Measurements from ENCODE around the gene FOXRED1.

The FOXRED1 gene

GRCh38 chr11:126233391-126233790 is 35.6 kb upstream of the FOXRED1 start:
- H3K9me3 ChIP-seq (ENCODE audit: control insufficient read depth, low read length), result no peaks in the 10 kb centered on the region
- no peak overlapping the region for H2BK15ac ChIP-seq (ENCODE audit: low read depth, poor library complexity, severe bottlenecking)
- no peak overlapping the region for H2BK12ac ChIP-seq (ENCODE audit: low read length in 2 of 2)
- peaks cover 1% of the 10 kb centered on the region for H3K4me1 ChIP-seq (ENCODE audit: control insufficient read depth, insufficient read depth, low read depth, low read length)
- H3K9ac ChIP-seq (ENCODE audit: low read length), result no peak overlapping the region
- no peak overlapping the region for H4K91ac ChIP-seq (ENCODE audit: low read length)
- no peak overlapping the region for H2BK120ac ChIP-seq (ENCODE audit: low read depth, low read length)
- DNase-seq, result peak; percentile 16
- no peak overlapping the region for H3K4me3 ChIP-seq (ENCODE audit: insufficient read depth in 1 of 2, low read depth in 1 of 2, low read length in 2 of 2)
- H3K23ac ChIP-seq (ENCODE audit: low read length in 2 of 2), result no peak overlapping the region
- no peak overlapping the region for H3K18ac ChIP-seq (ENCODE audit: low read depth in 1 of 2, low read length in 2 of 2)
- peaks cover 0 to 29% of the 10 kb centered on the region in 2 experiments for H3K36me3 ChIP-seq (ENCODE audit: control insufficient read depth in 1 of 2, insufficient read depth in 2 of 2, low read depth in 1 of 2, low read length in 2 of 2)
- H3K27me3 ChIP-seq (ENCODE audit: control insufficient read depth in 1 of 2, insufficient read depth in 1 of 2, low read length in 2 of 2), result no peaks in the 10 kb centered on the region
- H2BK5ac ChIP-seq (ENCODE audit: low read depth, low read length, poor library complexity, severe bottlenecking), result no peak overlapping the region
- H3K4me2 ChIP-seq (ENCODE audit: low read length, poor library complexity, severe bottlenecking), result no peak overlapping the region
- no CpG with 5 or more reads among the region's 4 CpGs for WGBS
- H3K79me1 ChIP-seq (replicated peaks; ENCODE audit: low read length, poor library complexity, severe bottlenecking), result peaks cover 11% of the 10 kb centered on the region
- H3K4ac ChIP-seq (ENCODE audit: low read depth in 1 of 2, low read length in 2 of 2), result no peak overlapping the region
- H2AFZ ChIP-seq (ENCODE audit: low read depth, low read length), result no peak overlapping the region
- H3K27ac ChIP-seq (ENCODE audit: low read length, poor library complexity, severe bottlenecking), result no peak overlapping the region
- H2AK5ac ChIP-seq (ENCODE audit: low read length, severe bottlenecking), result no peak overlapping the region
- no peak overlapping the region for H4K8ac ChIP-seq (ENCODE audit: low read length)
- H3K14ac ChIP-seq (ENCODE audit: low read length in 2 of 2), result no peak overlapping the region

- no peaks in the 10 kb centered on the region for H3K27me3 ChIP-seq (ENCODE audit: control insufficient read depth in 1 of 2, insufficient read depth in 1 of 2, low read length in 2 of 2)
- WGBS, result 100% methylated on average over 2 of the region's 2 CpGs
- peaks cover 20 to 59% of the 10 kb centered on the region in 2 experiments for H3K36me3 ChIP-seq (ENCODE audit: control insufficient read depth in 1 of 2, insufficient read depth in 2 of 2, low read depth in 1 of 2, low read length in 2 of 2)
- H2AK5ac ChIP-seq (ENCODE audit: low read length, severe bottlenecking), result no peak overlapping the region
- no peak overlapping the region for H3K18ac ChIP-seq (ENCODE audit: low read depth in 1 of 2, low read length in 2 of 2)
- H4K91ac ChIP-seq (ENCODE audit: low read length), result no peak overlapping the region
- H3K9ac ChIP-seq (ENCODE audit: low read length), result no peak overlapping the region
- no peak overlapping the region for H2BK15ac ChIP-seq (ENCODE audit: low read depth, poor library complexity, severe bottlenecking)
- DNase-seq, result peak; percentile 8
- no peaks in the 10 kb centered on the region for H3K9me3 ChIP-seq (ENCODE audit: control insufficient read depth, low read length)
- H3K4me1 ChIP-seq (ENCODE audit: control insufficient read depth, insufficient read depth, low read depth, low read length), result no peaks in the 10 kb centered on the region
- no peak overlapping the region for H3K4ac ChIP-seq (ENCODE audit: low read depth in 1 of 2, low read length in 2 of 2)
- no peak overlapping the region for H3K4me2 ChIP-seq (ENCODE audit: low read length, poor library complexity, severe bottlenecking)
- no peak overlapping the region for H4K8ac ChIP-seq (ENCODE audit: low read length)
- peaks cover 14% of the 10 kb centered on the region for H3K79me1 ChIP-seq (replicated peaks; ENCODE audit: low read length, poor library complexity, severe bottlenecking)
- H3K4me3 ChIP-seq (ENCODE audit: insufficient read depth in 1 of 2, low read depth in 1 of 2, low read length in 2 of 2), result no peak overlapping the region
- H3K23ac ChIP-seq (ENCODE audit: low read length in 2 of 2), result no peak overlapping the region
- no peak overlapping the region for H3K14ac ChIP-seq (ENCODE audit: low read length in 2 of 2)
- H3K27ac ChIP-seq (ENCODE audit: low read length, poor library complexity, severe bottlenecking), result no peak overlapping the region
- H2AFZ ChIP-seq (ENCODE audit: low read depth, low read length), result no peak overlapping the region
- H2BK5ac ChIP-seq (ENCODE audit: low read depth, low read length, poor library complexity, severe bottlenecking), result no peak overlapping the region
- no peak overlapping the region for H2BK12ac ChIP-seq (ENCODE audit: low read length in 2 of 2)
- no peak overlapping the region for H2BK120ac ChIP-seq (ENCODE audit: low read depth, low read length)
Measured at GRCh38 chr11:126246636-126247035, 22.3 kb upstream of the FOXRED1 start.

- 100% methylated on average over 2 of the region's 4 CpGs for WGBS
- H3K14ac ChIP-seq (ENCODE audit: low read length in 2 of 2), result no peak overlapping the region
- H2BK120ac ChIP-seq (ENCODE audit: low read depth, low read length), result no peak overlapping the region
- no peak overlapping the region for H2AK5ac ChIP-seq (ENCODE audit: low read length, severe bottlenecking)
- no peak overlapping the region for H3K4me3 ChIP-seq (ENCODE audit: insufficient read depth in 1 of 2, low read depth in 1 of 2, low read length in 2 of 2)
- H2BK12ac ChIP-seq (ENCODE audit: low read length in 2 of 2), result no peak overlapping the region
- no peak overlapping the region for H3K23ac ChIP-seq (ENCODE audit: low read length in 2 of 2)
- no peak overlapping the region for H2BK5ac ChIP-seq (ENCODE audit: low read depth, low read length, poor library complexity, severe bottlenecking)
- no peak for DNase-seq
- H3K4me2 ChIP-seq (ENCODE audit: low read length, poor library complexity, severe bottlenecking), result no peak overlapping the region
- no peak overlapping the region for H4K8ac ChIP-seq (ENCODE audit: low read length)
- H3K4ac ChIP-seq (ENCODE audit: low read depth in 1 of 2, low read length in 2 of 2), result no peak overlapping the region
- H2BK15ac ChIP-seq (ENCODE audit: low read depth, poor library complexity, severe bottlenecking), result no peak overlapping the region
- H3K4me1 ChIP-seq (ENCODE audit: control insufficient read depth, insufficient read depth, low read depth, low read length), result peaks cover 2% of the 10 kb centered on the region
- no peak overlapping the region for H3K27ac ChIP-seq (ENCODE audit: low read length, poor library complexity, severe bottlenecking)
- peaks cover 28 to 79% of the 10 kb centered on the region in 2 experiments for H3K36me3 ChIP-seq (ENCODE audit: control insufficient read depth in 1 of 2, insufficient read depth in 2 of 2, low read depth in 1 of 2, low read length in 2 of 2)
- no peaks in the 10 kb centered on the region for H3K9me3 ChIP-seq (ENCODE audit: control insufficient read depth, low read length)
- no peak overlapping the region for H3K18ac ChIP-seq (ENCODE audit: low read depth in 1 of 2, low read length in 2 of 2)
- H2AFZ ChIP-seq (ENCODE audit: low read depth, low read length), result no peak overlapping the region
- H4K91ac ChIP-seq (ENCODE audit: low read length), result no peak overlapping the region
- no peak overlapping the region for H3K9ac ChIP-seq (ENCODE audit: low read length)
- H3K27me3 ChIP-seq (ENCODE audit: control insufficient read depth in 1 of 2, insufficient read depth in 1 of 2, low read length in 2 of 2), result no peaks in the 10 kb centered on the region
- H3K79me1 ChIP-seq (replicated peaks; ENCODE audit: low read length, poor library complexity, severe bottlenecking), result peaks cover 3% of the 10 kb centered on the region
Measured at GRCh38 chr11:126253265-126253664, 15.7 kb upstream of the FOXRED1 start.

GRCh38 chr11:126254819-126255218 is 14.1 kb upstream of the FOXRED1 start:
- H3K27ac ChIP-seq (ENCODE audit: low read length, poor library complexity, severe bottlenecking), result no peak overlapping the region
- no peak overlapping the region for H2BK12ac ChIP-seq (ENCODE audit: low read length in 2 of 2)
- H3K9ac ChIP-seq (ENCODE audit: low read length), result no peak overlapping the region
- H2AK5ac ChIP-seq (ENCODE audit: low read length, severe bottlenecking), result no peak overlapping the region
- no peak overlapping the region for H4K8ac ChIP-seq (ENCODE audit: low read length)
- no peak for DNase-seq
- peaks cover 25 to 71% of the 10 kb centered on the region in 2 experiments for H3K36me3 ChIP-seq (ENCODE audit: control insufficient read depth in 1 of 2, insufficient read depth in 2 of 2, low read depth in 1 of 2, low read length in 2 of 2)
- H3K27me3 ChIP-seq (ENCODE audit: control insufficient read depth in 1 of 2, insufficient read depth in 1 of 2, low read length in 2 of 2), result no peaks in the 10 kb centered on the region
- H2BK5ac ChIP-seq (ENCODE audit: low read depth, low read length, poor library complexity, severe bottlenecking), result no peak overlapping the region
- no peak overlapping the region for H3K4ac ChIP-seq (ENCODE audit: low read depth in 1 of 2, low read length in 2 of 2)
- no peak overlapping the region for H3K23ac ChIP-seq (ENCODE audit: low read length in 2 of 2)
- no peak overlapping the region for H3K4me2 ChIP-seq (ENCODE audit: low read length, poor library complexity, severe bottlenecking)
- H2BK120ac ChIP-seq (ENCODE audit: low read depth, low read length), result no peak overlapping the region
- H4K91ac ChIP-seq (ENCODE audit: low read length), result no peak overlapping the region
- 100% methylated on average over 1 of the region's 1 CpG for WGBS
- no peaks in the 10 kb centered on the region for H3K9me3 ChIP-seq (ENCODE audit: control insufficient read depth, low read length)
- H3K18ac ChIP-seq (ENCODE audit: low read depth in 1 of 2, low read length in 2 of 2), result no peak overlapping the region
- H3K4me1 ChIP-seq (ENCODE audit: control insufficient read depth, insufficient read depth, low read depth, low read length), result peaks cover 2% of the 10 kb centered on the region
- H3K14ac ChIP-seq (ENCODE audit: low read length in 2 of 2), result no peak overlapping the region
- no peak overlapping the region for H2AFZ ChIP-seq (ENCODE audit: low read depth, low read length)
- peaks cover 3% of the 10 kb centered on the region for H3K79me1 ChIP-seq (replicated peaks; ENCODE audit: low read length, poor library complexity, severe bottlenecking)
- H2BK15ac ChIP-seq (ENCODE audit: low read depth, poor library complexity, severe bottlenecking), result no peak overlapping the region
- no peak overlapping the region for H3K4me3 ChIP-seq (ENCODE audit: insufficient read depth in 1 of 2, low read depth in 1 of 2, low read length in 2 of 2)

Measured in mesenchymal stem cell (in vitro differentiated cells and primary cell).